ENCODE results near the gene ALOXE3. TPM values are rescaled to one million over a fixed set of nuclear protein-coding genes. Genes with fewer than 3 reads are reported as not detected.
"Not testable (repeated sequence)": the region's sequence is repeated elsewhere in the genome, so short reads cannot be mapped to it uniquely, and the experiment has no call there.

The ALOXE3 gene
- total RNA-seq, 1 donor from 2014 or later = 0.47 TPM

GRCh38 chr17:8121681-8122421 is 3.5 kb upstream of the ALOXE3 start:
- DNase-seq = peak; percentile 62

- DNase-seq = no peak
Measured at GRCh38 chr17:8121407-8121680, 3.0 kb upstream of the ALOXE3 start.

- DNase-seq = peak; percentile 30
Measured at GRCh38 chr17:8120520-8121406, 2.4 kb upstream of the ALOXE3 start.

- DNase-seq = peak; percentile 69
Measured at GRCh38 chr17:8119581-8120519, 1.5 kb upstream of the ALOXE3 start.

- DNase-seq = peak; percentile 83
Measured at GRCh38 chr17:8118769-8119580, 661 bp upstream of the ALOXE3 start.

- DNase-seq = no peak
Measured at GRCh38 chr17:8117367-8117979, 841 bp downstream of the ALOXE3 start.

- DNase-seq = no peak
Measured at GRCh38 chr17:8116776-8117175, 1.5 kb downstream of the ALOXE3 start.

- no peak for DNase-seq
Measured at GRCh38 chr17:8110907-8111306, 7.4 kb downstream of the ALOXE3 start.

GRCh38 chr17:8110456-8110804 is 7.9 kb downstream of the ALOXE3 start:
- no peak for DNase-seq

GRCh38 chr17:8109661-8110455 is 8.5 kb downstream of the ALOXE3 start:
- DNase-seq = no peak

GRCh38 chr17:8108972-8109660 is 9.2 kb downstream of the ALOXE3 start:
- no peak for DNase-seq

GRCh38 chr17:8106980-8107379 is 11.3 kb downstream of the ALOXE3 start:
- DNase-seq = not testable (repeated sequence)

GRCh38 chr17:8105957-8106398 is 12.3 kb downstream of the ALOXE3 start:
- DNase-seq = no peak

GRCh38 chr17:8104911-8105310 is 13.4 kb downstream of the ALOXE3 start:
- no peak for DNase-seq

- DNase-seq = no peak
Measured at GRCh38 chr17:8103549-8103948, 14.8 kb downstream of the ALOXE3 start.

GRCh38 chr17:8101721-8102120 is 16.6 kb downstream of the ALOXE3 start:
- DNase-seq = no peak

- no peak for DNase-seq
Measured at GRCh38 chr17:8100763-8101162, 17.6 kb downstream of the ALOXE3 start.

- no peak for DNase-seq
Measured at GRCh38 chr17:8100111-8100510, 18.2 kb downstream of the ALOXE3 start.

- no peak for DNase-seq
Measured at GRCh38 chr17:8096541-8096940, 21.8 kb downstream of the ALOXE3 start.

GRCh38 chr17:8095361-8095760 is 23.0 kb downstream of the ALOXE3 start:
- DNase-seq = no peak

Measured in occipital lobe (tissue), 2 donors.